Right kidney (tissue), 1 donor: ENCODE data around the gene CXCL6.

ENCODE experiments used
- DNase-seq: peaks from one replicate; pipeline ENCODE4 v3.0.0-alpha.2; 2016

CXCL6 gene

DNA sequence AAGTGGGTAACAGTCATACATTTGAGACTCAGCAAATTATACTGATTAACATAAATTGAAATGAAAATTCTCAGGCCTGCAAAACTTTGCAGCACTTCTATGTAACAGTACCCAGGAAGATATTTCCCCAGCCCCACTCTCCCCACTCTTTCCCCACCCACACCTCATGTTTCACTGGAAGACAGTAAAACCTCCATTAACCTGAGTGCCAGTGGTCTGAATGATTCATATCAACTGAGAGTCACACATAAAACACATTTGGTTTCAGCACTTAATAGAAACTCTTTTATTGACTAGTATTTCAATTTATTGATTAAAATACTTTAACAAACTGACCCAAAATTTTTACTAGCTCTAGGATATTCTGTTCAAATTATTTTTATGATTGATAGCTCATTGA, 6.9 kb downstream of the CXCL6 start:
- no peak for DNase-seq

DNA sequence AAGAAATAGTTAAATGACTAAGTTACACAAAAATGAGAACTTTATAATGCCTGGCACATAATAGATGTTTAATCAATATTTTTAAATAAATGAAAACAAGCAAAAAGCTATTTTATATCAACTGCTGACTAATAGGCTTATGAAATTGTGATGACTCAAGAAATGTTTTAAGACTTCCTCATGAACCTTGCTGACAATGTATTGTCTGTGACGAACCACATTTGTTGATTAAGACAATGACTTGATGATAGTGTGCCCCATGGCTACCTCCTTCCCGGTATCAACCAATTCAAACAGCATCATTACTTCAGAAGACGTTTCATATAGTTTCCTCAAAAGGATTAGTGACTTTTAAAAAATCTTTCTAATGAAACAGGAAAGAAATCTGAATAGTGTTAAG, 7.9 kb downstream of the CXCL6 start:
- DNase-seq = no peak

DNA sequence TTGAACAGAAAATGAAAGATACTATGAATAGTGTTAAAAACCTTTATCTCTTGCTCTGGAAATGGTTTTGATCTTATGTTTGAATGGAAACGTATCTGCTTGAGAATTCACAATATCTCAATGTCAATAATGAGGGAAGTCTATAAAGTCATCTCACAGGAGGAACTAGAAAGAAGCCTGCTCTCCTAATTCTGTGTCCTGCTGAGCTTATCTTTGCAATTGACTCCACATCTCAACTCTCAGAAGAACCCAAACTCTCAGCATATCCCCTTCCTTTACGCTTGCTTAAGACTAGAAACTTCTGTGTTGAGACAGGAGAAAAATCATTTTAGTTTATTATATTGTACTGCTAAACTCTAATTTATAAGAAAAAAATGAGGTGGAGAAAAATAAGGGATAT, 8.3 kb downstream of the CXCL6 start:
- DNase-seq = no peak

DNA sequence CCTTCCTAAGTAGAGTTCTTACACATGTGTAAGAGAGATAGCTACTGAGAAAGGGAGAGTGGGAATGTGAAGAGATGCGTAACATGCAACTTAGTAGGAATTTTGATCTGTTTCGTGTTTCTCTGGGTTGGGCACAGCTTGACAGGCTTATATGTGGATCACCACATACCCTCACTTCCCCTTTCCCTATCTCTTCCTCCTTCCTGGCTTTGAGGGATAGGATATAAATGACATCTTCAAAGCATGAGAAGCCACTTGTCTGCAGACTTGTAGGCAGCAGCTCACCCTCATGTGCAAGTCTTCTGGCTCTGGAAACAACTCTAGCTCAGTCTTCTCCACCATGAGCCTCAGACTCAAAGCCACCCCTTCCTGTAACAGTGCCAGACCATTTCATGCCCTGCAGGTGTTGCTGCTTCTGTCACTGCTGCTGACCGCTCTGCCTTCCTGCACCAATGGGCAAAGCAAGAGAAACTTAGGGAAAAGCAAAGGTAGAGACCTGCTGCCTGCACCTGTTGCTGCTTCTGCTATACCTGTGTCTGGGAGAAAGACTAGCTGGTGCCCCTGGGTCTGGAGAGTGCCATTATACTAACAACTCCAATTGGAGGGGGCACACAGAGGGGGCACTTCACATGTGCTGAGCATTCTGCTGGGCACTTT, 11.2 kb downstream of the CXCL6 start:
- no peak for DNase-seq

DNA sequence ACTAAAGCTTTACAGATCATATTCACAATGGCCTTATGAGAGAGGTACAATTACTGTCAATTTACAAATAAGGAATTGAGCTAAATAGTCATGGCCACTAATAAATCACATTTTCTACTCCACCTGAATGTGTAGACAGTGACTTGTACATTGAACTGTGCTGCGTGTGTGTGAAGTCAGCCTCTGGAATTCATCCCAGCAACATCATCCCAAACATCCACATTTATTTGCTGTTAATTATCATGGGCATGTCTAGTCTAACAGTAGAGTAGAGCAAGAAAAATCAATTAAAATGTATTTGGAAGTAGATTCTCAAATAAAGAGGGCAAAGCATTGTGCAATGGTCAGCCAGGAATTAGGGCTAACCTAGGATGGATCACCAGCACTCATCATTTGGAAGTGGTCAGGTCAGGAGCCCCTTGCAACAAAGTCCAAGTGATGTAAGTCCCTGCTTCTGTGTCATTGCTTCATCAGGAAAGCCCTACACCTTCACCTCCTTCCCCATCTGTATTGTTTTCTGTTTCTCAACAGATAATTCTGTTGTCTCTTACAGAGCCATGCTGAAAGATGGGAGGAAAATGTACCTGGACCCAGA, 11.8 kb downstream of the CXCL6 start:
- no peak for DNase-seq

DNA sequence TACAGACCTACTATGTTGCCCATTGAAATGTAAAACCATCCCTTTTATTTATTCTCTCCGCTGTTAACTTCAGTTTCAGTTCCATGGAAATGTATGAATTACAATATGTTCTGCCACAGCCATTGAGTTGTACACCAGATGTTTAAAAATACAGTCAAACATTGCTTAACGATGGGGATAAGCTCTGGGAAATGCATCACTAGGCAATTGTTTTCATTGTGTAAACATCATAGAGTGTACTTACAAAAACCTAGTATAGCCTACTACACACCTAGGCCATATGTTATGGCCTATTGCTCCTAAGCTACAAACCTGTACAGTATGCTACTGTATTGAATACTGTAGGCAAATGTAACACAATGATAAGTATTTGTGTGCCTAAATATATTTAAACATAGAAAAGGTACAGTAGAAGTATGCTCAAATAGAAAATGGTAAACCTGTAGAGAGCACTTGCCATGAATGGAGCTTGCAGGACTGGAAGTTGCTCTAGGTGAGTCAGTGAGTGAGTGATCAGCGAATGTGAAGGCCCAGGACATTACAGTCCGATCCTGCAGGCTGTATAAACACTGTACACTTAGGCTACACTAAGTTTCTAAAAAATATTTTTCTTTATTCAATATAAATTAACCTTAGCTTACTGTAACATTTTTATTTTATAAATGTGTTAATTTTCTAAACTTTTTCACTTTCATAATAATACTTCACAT, 13.9 kb downstream of the CXCL6 start:
- no peak for DNase-seq

DNA sequence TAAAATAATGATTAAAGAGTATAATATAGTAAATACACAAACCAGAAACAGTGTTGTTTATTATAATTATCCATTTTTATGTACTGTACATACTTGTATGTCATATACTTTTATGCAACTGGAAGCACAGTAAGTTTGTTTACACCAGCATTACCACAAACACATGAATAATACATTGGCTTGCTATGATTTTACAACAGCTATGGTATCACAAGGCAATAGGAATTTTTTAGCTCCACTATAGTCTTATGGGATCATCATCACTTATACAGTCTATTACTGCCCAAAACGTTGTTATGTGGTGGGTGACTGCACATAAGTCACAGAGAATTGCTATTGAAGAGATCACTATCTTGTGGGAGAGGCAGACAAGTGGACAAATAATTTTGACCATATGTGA, 14.8 kb downstream of the CXCL6 start:
- no peak for DNase-seq

DNA sequence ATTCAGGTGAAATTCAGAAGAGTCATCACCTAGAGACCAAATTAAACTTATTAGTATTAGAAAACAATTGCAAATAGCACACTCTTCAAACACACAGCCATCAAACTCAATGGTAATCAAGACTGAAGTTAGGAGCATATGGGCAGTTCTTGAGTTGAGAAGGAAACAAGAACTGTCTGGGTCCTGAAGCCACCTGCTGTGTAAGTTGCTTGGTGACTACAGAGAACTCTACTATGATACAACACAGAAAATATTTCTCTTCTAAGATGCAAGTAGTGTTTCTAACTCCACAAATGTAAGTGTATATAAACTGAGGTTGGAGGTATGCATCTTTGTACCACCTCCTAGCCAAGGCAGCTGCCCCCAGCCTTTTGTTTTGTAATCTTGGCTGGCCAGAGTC, 16.3 kb downstream of the CXCL6 start:
- no peak for DNase-seq

DNA sequence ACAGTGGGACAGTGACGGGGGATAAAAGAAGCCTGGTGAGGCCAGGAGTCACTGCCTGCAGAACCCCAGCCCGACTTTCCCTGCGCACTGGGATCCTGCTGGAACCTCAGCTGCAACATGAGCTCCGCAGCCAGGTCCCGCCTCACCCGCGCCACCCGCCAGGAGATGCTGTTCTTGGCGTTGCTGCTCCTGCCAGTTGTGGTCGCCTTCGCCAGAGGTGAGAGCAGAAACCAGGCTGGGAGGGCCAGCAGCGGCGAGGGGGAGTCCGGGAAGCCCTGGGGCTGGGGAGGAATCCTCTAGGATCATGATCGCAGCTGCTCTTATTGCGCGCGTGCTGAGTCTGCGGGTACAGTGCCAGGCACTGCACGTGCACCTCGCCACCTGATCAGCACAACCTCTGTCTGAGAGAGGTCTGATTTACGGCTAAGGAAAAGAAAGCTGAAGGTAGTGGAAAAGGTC, 16.8 kb downstream of the CXCL6 start, which contains the start of gene PF4V1:
TSS of gene PF4V1 (plus strand) at position 51 of the 459 bp plus-strand sequence. CDS start at position 118, 67 bp downstream.
- peak; percentile 41 for DNase-seq

DNA sequence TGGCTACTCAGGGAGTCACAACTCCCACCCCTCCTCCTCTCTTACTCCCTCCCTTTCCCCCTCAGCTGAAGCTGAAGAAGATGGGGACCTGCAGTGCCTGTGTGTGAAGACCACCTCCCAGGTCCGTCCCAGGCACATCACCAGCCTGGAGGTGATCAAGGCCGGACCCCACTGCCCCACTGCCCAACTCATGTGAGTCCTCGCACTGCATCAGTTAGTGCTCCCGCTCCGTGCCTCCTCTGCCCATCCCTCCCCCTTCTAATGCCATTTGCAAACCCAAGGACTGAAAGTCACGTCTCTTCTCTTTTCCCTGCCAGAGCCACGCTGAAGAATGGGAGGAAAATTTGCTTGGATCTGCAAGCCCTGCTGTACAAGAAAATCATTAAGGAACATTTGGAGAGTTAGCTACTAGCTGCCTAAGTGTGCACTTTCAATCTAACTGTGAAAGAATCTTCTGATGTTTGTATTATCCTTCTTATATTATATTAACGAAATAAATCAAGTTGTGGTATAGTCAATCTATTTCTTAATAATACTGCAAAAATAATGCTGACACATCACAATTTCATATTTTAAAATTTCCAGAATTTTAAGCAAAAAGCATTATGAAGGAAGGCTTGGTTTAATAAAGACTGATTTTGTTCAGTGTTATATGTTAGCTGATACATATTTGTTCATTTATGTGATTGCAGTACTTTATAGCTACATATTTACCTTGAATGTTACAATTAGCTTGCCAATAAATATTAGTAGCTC, 17.4 kb downstream of the CXCL6 start:
- no peak for DNase-seq

DNA sequence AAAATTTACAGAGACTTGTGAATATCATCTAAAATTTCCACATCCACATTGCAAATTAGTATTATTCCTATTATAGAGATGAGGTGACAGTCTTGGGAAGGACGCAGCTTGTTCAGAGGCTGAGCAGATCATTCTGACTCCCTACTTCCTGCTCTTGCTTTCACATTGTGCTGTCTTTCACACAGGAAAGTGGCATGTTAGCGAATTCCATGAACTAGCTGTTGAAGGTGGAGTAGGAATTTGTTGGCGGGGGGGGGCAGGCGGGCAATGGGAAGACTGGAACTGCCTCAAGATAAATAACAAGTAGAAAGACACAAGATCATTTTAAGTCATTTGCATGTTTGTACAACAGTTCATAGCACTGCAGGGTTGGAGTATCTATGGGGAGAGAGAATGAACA, 18.9 kb downstream of the CXCL6 start:
- DNase-seq = no peak

DNA sequence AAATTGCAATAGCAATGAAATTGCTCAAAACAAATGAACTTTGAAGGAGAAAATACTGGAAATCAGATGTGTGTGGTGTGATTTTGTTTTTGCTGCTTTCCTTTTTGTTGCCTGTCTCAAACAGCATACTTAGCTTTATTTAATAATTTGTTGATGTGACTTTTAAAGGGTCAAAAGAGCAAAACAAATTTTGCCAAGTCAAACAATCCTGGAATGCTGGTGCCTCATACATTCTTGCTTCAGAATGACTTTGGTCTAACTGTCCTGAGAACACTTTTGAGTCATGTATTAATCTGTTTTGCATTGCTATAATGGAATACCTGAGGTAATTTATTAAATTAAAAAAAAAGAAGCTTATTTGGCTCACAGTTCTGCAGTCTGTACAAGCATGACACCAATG, 20.0 kb downstream of the CXCL6 start:
- no peak for DNase-seq

DNA sequence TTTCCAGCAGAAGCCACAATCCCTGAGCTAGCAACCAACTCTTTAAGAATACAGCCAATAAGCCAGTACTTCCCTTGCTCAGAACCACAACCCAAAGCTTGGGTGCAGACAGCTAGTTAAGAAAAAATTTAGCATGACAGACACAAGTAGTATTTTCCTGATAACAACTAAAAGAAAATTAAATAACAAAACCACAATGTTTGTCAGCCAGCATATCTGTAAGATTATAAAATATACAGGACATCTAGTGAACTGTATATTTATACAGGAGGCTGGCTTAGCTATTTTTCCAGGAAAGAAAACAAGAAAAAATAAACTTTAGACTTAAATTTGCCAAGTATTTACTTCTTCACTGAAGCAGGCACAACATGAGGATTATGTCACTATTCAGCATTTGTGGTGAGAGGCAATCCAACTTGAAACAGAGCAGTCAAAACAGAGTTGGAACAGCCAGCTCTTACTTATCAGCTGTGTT, 23.2 kb downstream of the CXCL6 start:
- no peak for DNase-seq

DNA sequence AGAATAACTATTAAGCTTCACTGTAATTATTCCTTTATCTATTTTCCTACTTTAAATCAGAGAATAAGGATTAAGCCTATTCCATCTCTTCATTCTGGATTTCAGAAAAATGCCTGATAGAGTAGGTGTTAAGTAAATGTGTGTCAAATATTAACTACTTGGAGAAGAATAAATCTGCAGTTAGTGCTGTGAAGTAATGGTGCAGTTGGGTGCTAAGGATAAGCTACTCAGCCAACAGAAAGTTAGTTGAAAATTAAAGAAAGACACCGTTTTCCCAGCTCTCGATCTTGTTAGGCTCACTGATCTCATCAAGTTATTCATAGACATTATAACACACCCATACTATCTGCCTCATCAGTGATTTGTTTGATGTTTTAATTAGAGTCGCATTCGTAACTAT, 23.7 kb downstream of the CXCL6 start:
- DNase-seq = no peak

DNA sequence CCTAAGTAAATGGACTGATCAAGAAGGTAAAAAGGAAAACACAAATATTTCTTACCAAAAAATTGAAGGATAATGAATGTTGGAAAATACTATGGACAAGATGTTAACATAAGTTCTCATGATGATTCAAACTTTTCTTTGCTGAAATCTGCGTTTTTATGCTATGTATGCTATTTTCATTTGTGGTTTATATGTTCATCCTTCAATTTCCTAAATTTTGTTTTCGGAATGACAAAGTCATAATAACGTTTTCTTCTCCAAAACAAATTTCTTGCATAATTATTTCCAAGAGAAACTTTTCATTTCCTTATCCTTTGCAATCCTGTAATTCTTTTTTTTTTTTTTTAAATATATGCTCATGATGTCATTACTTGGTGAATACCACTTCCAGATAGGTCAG, 24.4 kb downstream of the CXCL6 start:
- no peak for DNase-seq

DNA sequence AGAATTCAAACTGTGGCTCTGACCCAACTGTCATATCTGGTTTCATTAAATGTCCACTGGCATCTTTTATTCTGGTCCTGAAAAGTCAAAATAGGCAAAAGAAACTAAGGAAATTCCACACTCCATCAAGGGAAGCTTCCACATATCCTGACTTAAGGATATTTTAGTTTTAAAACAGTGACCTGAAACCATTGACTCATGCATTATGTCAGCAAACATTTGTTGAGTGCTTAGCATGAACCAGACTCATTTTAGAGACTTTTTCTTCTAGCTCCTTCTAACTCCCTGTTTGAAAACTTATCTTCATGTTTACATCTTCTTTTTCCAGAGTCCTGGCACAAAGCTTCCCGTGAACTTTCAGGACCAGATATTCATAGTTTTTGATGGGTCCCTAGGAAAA, 25.8 kb downstream of the CXCL6 start:
- DNase-seq = no peak

DNA sequence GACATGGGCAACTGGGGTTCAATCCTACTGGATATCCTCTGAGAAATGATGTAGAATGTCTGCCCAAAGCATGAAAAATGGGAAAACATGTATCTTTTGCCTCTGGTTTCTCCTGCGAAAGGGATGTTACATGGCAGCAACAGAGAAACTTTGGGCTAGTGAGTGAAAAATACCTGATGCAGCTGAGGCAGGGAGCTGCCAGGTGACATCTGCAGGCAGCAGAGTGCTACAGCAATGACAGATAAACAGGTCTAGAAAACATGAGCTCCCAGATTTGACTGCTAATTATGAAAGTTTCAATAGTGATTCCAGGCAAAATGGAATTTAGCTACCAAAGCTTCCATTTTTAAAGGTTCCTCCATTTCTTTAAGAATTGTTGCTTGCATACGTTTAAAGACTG, 27.9 kb downstream of the CXCL6 start:
- DNase-seq = no peak

DNA sequence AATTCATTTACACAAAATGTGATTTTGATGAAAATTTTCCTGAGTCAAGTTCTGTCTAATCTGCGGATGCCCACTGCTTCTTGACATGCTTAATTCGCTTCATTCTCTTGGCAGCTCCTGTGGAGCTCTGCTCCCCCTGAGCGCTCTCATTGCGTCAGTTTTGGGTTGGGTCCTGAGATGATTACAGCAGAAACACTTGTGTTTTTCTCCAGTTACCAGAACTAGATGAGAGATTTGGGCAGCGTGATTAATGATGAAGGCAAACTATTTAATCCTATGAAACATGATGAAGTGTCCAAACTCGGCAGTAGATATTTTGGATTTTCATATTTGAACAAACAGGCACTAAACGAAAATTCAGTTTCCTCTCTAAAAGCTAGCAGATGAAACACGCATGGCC, 28.5 kb downstream of the CXCL6 start:
- no peak for DNase-seq

DNA sequence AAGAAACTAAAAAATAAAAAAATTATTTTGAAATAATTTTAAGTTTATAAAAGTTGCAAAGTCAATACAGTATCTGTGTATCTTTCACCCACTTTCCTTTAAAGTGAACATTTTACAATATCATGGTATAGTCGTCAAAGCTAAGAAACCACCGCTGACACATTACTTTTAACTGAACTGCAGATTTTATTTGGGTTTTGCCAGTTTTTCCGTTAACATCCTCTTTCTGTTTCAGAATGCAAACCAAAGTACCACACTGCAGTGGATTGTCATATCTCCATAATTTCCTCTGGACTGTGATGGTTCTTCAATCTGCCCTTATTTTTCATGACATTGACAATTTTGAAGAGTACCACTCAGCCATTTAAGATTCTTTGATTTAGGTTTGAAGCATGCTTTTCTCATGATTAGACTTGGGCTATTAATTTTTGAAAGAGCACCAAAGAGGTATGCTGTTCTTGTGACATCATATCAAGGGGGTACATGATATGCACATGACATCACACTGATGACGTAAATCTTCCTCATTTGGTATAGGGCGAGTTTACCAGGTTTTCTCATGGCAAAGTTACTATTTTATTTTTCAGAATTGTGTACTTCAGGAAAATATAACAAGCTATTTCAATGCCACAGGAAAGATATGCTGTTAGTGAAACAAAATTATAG, 29.1 kb downstream of the CXCL6 start:
- DNase-seq = no peak

DNA sequence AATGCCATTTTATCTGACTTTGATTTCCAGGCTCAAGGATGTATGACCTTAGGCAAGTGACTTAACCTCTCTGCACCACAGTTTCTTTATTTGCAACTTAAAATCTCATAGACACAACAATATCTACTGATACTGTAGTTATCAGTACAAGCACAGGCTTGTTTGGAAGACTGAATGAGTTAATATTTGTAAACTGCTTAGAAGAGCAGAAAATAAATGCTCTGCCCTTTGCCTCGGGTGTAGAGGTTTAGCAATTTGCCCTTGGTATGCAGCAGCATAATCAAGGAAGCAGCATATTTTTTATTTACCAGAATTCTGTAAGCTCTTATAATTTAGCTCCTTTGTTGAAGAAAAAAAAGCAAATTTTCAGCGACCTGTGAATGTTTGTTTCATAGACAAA, 29.8 kb downstream of the CXCL6 start:
- DNase-seq = no peak

DNA sequence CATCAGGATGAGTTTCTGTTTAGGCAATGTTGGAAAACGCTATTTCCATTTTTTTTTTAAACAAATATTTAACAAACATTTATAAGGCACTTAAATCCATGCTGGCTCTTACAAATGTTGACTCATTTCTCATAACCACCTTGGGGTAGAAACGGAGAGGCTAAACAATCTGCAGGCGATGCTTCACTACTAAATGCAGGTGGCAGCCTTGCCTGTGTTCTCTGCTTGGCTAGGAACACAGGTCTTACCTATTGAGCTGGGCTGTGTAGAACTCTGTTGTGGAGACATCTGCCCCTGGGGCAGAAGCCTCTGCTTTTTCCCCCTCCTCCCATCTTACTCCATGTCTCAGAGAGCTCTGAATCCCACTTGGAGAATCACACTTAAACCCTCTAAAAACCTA, 31.3 kb downstream of the CXCL6 start:
- DNase-seq = no peak
